ENCODE results near the gene MED22.
"Not testable (repeated sequence)": the region's sequence is repeated elsewhere in the genome, so short reads cannot be mapped to it uniquely, and the experiment has no call there.

- not testable (repeated sequence) for TF ChIP-seq MYNN (tag by site-specific recombination; IDR thresholded peaks at IDR 0.05; ENCODE audit: borderline replicate concordance); ZNF292 (tag by site-specific recombination; IDR thresholded peaks at IDR 0.05; ENCODE audit: borderline replicate concordance, low read depth); YY1 (tag by site-specific recombination; IDR thresholded peaks at IDR 0.05)
- TF ChIP-seq, protein P1, sequence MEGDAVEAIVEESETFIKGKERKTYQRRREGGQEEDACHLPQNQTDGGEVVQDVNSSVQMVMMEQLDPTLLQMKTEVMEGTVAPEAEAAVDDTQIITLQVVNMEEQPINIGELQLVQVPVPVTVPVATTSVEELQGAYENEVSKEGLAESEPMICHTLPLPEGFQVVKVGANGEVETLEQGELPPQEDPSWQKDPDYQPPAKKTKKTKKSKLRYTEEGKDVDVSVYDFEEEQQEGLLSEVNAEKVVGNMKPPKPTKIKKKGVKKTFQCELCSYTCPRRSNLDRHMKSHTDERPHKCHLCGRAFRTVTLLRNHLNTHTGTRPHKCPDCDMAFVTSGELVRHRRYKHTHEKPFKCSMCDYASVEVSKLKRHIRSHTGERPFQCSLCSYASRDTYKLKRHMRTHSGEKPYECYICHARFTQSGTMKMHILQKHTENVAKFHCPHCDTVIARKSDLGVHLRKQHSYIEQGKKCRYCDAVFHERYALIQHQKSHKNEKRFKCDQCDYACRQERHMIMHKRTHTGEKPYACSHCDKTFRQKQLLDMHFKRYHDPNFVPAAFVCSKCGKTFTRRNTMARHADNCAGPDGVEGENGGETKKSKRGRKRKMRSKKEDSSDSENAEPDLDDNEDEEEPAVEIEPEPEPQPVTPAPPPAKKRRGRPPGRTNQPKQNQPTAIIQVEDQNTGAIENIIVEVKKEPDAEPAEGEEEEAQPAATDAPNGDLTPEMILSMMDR (tag by site-specific recombination; IDR thresholded peaks at IDR 0.05): peak; percentile 34; the same call in 1 of the 2 replicates
These were observed 18.4 kb downstream of the MED22 start for GRCh38 chr9:133329306-133330156.

Data from HEK293 (cell line).